Stimulated activated memory B cell treated with anti-CD40 and anti-IgM and Interleukin-4, amounts not matched to agents 10 μg/mL and 1 μg/mL and 100 μg/mL, for 72 hours (primary cell): ENCODE data around the gene GBP6.
"Not testable (repeated sequence)": the region's sequence is repeated elsewhere in the genome, so short reads cannot be mapped to it uniquely, and the experiment has no call there.

Source experiments
- ATAC-seq: fragments of 150-1000 bp; cut with Tn5 transposase; 2 replicates; pipeline ENCODE4 v1.10.0; 2021
- H3K27ac Mint-ChIP-seq: one replicate; pipeline ENCODE4 v1.8.0; 2022; ENCODE audit warnings: mild to moderate bottlenecking, mixed read lengths
- H3K27me3 Mint-ChIP-seq: one replicate; pipeline ENCODE4 v1.8.0; 2022; ENCODE audit warnings: mixed read lengths
- H3K36me3 Mint-ChIP-seq: one replicate; pipeline ENCODE4 v1.8.0; 2022; ENCODE audit warnings: mixed read lengths
- H3K4me1 Mint-ChIP-seq: one replicate; pipeline ENCODE4 v1.8.0; 2022; ENCODE audit warnings: mixed read lengths
- H3K4me3 Mint-ChIP-seq: one replicate; pipeline ENCODE4 v1.8.0; 2022; ENCODE audit warnings: mild to moderate bottlenecking, moderate library complexity, mixed read lengths
- H3K9me3 Mint-ChIP-seq: one replicate; pipeline ENCODE4 v1.8.0; 2022; ENCODE audit warnings: mixed read lengths

GBP6 gene, protein sequence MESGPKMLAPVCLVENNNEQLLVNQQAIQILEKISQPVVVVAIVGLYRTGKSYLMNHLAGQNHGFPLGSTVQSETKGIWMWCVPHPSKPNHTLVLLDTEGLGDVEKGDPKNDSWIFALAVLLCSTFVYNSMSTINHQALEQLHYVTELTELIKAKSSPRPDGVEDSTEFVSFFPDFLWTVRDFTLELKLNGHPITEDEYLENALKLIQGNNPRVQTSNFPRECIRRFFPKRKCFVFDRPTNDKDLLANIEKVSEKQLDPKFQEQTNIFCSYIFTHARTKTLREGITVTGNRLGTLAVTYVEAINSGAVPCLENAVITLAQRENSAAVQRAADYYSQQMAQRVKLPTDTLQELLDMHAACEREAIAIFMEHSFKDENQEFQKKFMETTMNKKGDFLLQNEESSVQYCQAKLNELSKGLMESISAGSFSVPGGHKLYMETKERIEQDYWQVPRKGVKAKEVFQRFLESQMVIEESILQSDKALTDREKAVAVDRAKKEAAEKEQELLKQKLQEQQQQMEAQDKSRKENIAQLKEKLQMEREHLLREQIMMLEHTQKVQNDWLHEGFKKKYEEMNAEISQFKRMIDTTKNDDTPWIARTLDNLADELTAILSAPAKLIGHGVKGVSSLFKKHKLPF

DNA sequence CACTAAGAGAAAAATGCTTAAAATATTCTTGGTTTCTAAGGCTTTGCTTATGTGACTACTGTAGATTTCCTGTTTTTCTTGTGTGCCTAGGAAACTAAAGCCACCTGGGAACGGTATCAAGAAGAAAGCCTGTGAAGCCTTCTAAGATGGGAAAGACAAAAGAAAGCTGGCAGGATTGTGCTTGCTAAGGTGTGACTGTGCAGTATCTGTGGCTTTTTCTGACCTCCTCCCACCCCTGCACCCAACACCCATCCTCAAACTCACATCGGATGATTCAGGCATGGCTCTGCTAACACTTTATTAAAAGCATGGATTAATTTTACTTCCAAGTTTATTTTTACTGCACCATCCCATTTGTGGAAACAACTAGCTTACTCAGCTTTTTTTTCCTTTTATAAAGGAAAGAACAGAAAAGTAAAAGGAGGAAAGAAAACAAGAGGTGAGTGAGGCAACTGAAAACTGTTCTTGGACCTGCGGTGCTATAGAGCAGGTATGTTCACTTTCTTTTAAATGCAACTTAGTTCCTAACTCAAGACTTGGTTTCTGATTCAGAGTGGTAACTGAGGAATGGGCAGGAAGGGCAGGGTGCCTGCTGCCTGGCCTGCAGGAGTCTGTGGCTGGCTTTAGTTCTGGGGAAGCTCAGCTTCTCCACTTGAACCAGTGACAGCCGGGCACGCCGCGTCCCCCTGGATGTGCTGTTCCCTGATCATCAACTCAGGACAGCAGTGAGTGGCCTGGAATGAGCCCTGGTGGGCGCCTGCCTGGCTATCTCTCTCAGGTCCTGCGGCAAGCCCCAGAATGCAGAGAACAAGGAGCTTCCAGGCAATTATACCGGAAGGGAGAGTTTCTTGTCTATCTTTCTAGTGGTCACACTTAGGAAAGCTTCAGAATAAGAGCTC lies at the start of gene GBP6:
GBP6 (plus strand) TSS at position 422 of the 899 bp plus-strand sequence. CDS start 4,493 bp downstream, outside the sequence.
- H3K9me3 Mint-ChIP-seq = no peaks in the 10 kb centered on the region
- ATAC-seq = no peak
- H3K36me3 Mint-ChIP-seq = no peaks in the 10 kb centered on the region
- H3K4me1 Mint-ChIP-seq = peaks cover 8% of the 10 kb centered on the region
- no peak within 1 kb of the TSS for H3K4me3 Mint-ChIP-seq
- no peak within 1 kb of the TSS for H3K27ac Mint-ChIP-seq
- peaks cover 3% of the 10 kb centered on the region for H3K27me3 Mint-ChIP-seq

DNA sequence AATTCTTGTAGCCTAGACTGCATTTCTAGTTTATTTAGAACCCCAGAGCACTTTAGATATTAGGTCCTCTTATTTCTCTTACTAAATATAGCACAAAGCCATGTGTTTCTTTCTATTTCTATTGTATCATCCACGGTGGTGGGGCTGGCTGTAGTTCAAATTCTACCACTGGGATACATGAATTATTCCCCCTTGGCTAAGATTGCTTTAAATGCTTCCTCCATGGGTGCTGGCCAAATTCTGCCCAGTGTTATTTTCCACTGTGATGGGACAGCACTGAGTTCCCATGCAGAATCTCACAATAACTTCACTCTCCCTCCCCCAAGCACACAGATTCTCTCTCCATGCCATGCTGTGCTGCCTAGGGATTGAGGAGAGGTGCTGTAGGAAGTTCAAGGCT lies 41.5 kb upstream of the GBP6 start:
- no peak overlapping the region for H3K4me3 Mint-ChIP-seq
- no peaks in the 10 kb centered on the region for H3K4me1 Mint-ChIP-seq
- no peak for ATAC-seq
- peaks cover 16% of the 10 kb centered on the region for H3K27me3 Mint-ChIP-seq
- peaks cover 4% of the 10 kb centered on the region for H3K36me3 Mint-ChIP-seq
- no peak overlapping the region for H3K27ac Mint-ChIP-seq
- peaks cover 13% of the 10 kb centered on the region for H3K9me3 Mint-ChIP-seq

DNA sequence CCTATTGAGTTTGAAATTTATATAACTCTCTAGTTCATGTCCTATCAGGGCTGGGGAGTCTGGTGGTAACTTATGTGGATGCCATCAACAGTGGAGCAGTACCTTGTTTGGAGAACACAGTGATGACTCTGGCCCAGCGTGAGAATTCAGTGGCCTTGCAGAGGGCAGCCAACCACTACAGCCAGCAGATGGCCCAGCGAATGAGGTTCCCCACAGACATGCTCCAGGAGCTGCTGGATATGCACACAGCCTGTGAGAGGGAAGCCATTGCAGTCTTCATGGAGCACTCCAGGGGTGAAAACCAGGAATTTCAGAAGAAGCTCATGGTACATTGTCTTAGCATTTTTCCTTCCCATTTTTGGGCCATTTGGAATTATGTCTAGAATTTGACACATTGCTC lies 32.0 kb upstream of the GBP6 start:
- H3K4me1 Mint-ChIP-seq = no peaks in the 10 kb centered on the region
- H3K36me3 Mint-ChIP-seq = no peaks in the 10 kb centered on the region
- no peak for ATAC-seq
- no peak overlapping the region for H3K27ac Mint-ChIP-seq
- no peak overlapping the region for H3K4me3 Mint-ChIP-seq
- no peaks in the 10 kb centered on the region for H3K27me3 Mint-ChIP-seq
- no peaks in the 10 kb centered on the region for H3K9me3 Mint-ChIP-seq

DNA sequence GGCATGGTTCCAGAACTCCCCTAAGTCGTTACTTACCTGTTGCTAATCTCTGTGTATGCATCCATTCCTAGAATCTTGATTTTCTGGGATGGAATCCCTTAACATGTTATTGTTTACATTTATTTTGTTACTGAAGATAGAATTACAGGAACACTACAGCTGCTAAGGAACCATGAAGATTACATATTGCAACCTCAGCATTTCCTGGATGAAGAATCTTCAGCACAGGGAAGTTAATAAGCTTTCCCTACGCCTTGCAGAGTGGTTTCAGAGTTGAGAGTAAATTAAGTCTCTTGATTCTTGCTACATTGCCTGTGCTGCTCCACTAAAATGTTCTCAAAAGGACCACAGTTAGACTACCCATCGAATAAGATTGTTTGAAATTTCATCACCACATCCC lies 31.4 kb upstream of the GBP6 start:
- no peaks in the 10 kb centered on the region for H3K36me3 Mint-ChIP-seq
- H3K27me3 Mint-ChIP-seq = no peaks in the 10 kb centered on the region
- H3K4me3 Mint-ChIP-seq = no peak overlapping the region
- H3K4me1 Mint-ChIP-seq = no peaks in the 10 kb centered on the region
- no peaks in the 10 kb centered on the region for H3K9me3 Mint-ChIP-seq
- no peak for ATAC-seq
- H3K27ac Mint-ChIP-seq = no peak overlapping the region

DNA sequence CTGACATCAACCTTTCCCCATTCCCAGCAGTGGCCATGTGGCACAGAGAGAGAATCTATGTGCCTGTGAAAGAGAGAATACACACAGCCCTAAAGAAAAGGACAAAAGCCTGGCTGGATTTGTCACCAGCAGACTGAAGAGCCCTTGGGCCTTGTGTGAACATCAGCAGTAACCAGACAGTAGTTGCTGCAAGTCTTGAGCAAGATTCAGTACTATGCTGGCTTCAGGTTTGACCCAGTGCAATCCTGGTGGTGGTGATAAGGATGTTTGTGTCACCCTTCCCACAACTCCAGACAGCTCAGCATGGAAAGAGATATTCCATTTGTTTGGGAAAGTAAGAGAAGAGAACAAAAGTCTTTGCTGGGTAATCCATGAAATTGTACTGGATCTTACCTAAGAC lies 28.4 kb upstream of the GBP6 start:
- no peak overlapping the region for H3K27ac Mint-ChIP-seq
- no peak for ATAC-seq

DNA sequence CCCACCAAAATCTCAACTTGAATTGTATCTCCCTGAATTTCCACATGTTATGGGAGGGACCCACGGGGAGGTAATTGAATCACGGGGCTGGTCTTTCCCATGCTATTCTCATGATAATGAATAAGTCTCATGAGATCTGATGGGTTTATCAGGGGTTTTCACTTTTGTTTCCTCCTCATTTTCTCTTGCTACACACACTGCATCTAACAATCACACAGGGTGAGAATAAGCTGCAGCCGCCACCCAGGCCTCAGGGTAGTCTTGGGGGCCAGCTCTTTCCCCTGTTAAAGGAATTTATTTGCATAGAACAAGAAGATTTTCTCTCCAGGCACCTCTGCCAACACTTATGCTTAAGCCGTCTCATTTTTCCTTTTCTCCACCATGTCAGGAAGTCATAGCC lies 26.0 kb upstream of the GBP6 start:
- H3K36me3 Mint-ChIP-seq = no peaks in the 10 kb centered on the region
- no peak overlapping the region for H3K27ac Mint-ChIP-seq

More for the DNA sequence above, 28.4 kb upstream of the GBP6 start:
- peaks cover 3% of the 10 kb centered on the region for H3K27me3 Mint-ChIP-seq
- no peaks in the 10 kb centered on the region for H3K36me3 Mint-ChIP-seq
- H3K9me3 Mint-ChIP-seq = no peaks in the 10 kb centered on the region
- H3K4me3 Mint-ChIP-seq = no peak overlapping the region
- no peaks in the 10 kb centered on the region for H3K4me1 Mint-ChIP-seq

DNA sequence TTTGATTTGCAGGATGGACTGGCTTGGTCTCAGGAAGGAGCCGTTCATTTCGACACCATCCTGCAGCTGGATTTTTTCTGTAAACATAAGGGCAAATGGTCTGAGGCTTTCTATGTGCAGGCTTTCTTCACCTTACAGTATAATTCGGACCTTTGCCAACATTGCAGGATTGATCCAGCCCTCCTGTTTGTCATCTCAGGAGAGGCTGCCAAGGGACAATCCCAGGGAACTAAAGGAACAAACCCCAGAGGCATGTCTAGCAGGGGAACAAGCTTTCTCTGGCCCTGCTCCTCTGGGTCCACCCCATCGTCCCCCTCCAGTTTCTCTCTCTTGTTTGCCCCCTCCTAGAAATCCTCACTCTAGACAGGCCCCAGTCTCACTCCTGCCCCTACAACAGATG lies 24.8 kb upstream of the GBP6 start:
- Mint-ChIP-seq H3K27ac (no peak overlapping the region), H3K4me1 (no peaks in the 10 kb centered on the region), H3K36me3 (no peaks in the 10 kb centered on the region), H3K27me3 (peaks cover 8% of the 10 kb centered on the region), H3K4me3 (no peak overlapping the region), H3K9me3 (no peaks in the 10 kb centered on the region)
- ATAC-seq = no peak

More for the DNA sequence above, 26.0 kb upstream of the GBP6 start:
- Mint-ChIP-seq H3K9me3 (no peaks in the 10 kb centered on the region), H3K4me1 (no peaks in the 10 kb centered on the region), H3K4me3 (no peak overlapping the region), H3K27me3 (peaks cover 8% of the 10 kb centered on the region)
- ATAC-seq = no peak

DNA sequence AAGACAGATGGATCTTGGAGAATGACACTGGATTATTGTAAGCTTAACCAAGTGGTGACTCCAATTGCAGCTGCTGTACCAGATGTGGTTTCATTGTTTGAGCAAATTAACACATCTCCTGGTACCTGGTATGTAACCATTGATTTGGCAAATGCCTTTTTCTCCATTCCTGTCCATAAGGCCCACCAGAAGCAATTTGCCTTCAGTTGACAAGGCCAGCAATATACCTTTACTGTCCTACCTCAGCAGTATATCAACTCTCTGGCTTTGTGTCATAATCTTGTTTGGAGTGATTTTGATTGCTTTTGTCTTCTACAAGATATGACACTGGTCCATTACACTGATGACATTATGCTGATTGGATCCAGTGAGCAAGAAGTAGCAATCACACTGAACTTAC lies 18.4 kb upstream of the GBP6 start:
- H3K4me1 Mint-ChIP-seq, H3K9me3 Mint-ChIP-seq, H3K4me3 Mint-ChIP-seq, H3K36me3 Mint-ChIP-seq, H3K27ac Mint-ChIP-seq, ATAC-seq, H3K27me3 Mint-ChIP-seq: not testable (repeated sequence)

DNA sequence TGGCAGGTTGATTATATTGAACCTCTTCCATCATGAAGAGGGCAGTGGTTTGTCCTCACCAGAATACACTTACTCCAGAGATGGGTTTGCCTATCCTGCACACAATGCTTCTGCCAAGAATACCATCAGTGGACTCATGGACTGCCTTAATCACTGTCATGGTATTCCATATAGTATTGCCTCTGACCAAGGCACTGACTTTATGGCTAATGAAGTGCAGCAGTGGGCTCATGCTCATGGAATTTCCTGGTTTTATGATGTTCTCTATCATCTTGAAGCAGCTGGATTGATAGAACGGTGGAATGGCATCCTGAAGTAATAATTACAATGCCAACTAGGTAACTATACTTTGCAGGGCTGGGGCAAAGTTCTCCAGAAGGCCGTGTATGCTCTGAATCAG lies 16.6 kb upstream of the GBP6 start:
- no peak overlapping the region for H3K27ac Mint-ChIP-seq
- peaks cover 4% of the 10 kb centered on the region for H3K9me3 Mint-ChIP-seq
- H3K4me1 Mint-ChIP-seq = no peaks in the 10 kb centered on the region
- no peaks in the 10 kb centered on the region for H3K36me3 Mint-ChIP-seq
- no peaks in the 10 kb centered on the region for H3K27me3 Mint-ChIP-seq
- no peak overlapping the region for H3K4me3 Mint-ChIP-seq
- no peak for ATAC-seq

DNA sequence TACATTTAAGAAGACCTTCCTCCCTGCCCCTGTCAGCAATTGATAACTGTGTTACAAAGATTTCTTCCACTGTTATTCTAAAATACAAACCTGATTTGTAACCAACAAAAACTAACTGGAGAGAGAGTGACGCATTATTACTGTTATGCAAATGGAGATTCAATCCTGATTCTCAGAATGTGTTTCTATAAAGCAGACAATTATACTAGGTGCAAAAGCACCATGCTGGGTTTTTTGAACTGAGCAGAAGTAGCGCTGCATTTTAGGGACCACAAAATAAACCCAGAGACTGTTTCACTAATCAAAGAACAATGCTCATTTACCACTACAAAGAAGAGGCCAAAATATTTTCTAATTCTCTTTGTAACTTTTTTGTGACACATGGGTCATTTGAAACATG lies 13.6 kb upstream of the GBP6 start:
- Mint-ChIP-seq H3K4me3 (no peak overlapping the region), H3K9me3 (no peaks in the 10 kb centered on the region), H3K27me3 (no peaks in the 10 kb centered on the region), H3K27ac (no peak overlapping the region), H3K36me3 (no peaks in the 10 kb centered on the region), H3K4me1 (peaks cover 8% of the 10 kb centered on the region)
- ATAC-seq = no peak

DNA sequence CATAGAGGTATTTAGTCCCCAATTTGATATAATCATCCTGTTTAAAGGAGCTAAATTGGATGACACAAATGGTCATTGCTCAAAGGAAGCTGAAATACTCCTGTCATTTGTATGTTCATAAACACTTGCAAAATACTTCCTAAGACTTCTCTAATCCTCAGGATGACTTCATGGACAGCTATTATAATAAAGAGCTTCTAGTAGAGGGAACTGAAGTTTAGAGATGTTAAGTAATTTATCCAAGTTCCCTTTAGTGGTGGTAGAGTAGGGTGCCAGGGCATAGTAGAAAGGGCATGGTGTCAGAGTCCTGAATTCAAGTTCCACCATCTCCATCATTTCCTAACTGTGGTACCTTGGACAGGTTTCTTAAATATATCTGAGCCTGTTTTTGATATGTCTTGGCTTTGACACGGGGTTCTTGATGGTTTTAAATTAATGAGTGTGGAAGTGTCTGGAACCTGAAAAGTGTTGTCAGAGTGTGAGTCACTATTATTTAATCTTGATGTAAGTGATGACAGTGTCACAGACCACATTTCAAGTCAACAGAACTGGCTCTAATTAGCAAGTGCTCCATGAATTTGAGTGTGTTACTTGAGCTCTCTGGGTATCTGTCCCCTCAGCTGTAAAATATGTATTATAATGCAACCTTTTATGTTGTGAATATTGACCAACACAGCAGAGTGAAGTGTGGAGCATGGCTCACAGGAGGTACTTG lies 12.1 kb upstream of the GBP6 start:
- Mint-ChIP-seq H3K36me3 (no peaks in the 10 kb centered on the region), H3K27me3 (no peaks in the 10 kb centered on the region), H3K27ac (no peak overlapping the region), H3K4me3 (no peak overlapping the region), H3K4me1 (peaks cover 8% of the 10 kb centered on the region), H3K9me3 (no peaks in the 10 kb centered on the region)
- no peak for ATAC-seq

DNA sequence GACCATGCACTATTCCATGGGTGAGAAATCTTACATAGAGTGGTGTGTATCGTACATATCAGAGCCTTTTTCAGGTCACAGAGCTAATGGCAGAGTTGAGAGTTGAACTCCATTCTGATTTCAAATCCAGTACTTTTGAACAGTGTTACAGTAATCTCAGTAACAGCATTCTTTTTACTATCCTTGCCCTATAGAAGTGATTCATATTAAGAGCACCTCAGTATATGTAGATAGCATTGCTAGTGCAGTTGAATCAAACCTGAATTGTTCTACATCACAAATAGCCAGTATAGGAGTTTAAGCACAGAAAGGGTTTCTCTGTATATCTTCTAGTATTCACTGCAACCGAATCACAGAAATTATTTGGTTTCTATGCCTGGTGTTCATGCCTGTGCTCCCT lies 11.4 kb upstream of the GBP6 start:
- no peak overlapping the region for H3K27ac Mint-ChIP-seq
- no peak overlapping the region for H3K4me3 Mint-ChIP-seq
- H3K36me3 Mint-ChIP-seq = no peaks in the 10 kb centered on the region
- peaks cover 13% of the 10 kb centered on the region for H3K4me1 Mint-ChIP-seq
- no peak for ATAC-seq
- no peaks in the 10 kb centered on the region for H3K9me3 Mint-ChIP-seq
- no peaks in the 10 kb centered on the region for H3K27me3 Mint-ChIP-seq

DNA sequence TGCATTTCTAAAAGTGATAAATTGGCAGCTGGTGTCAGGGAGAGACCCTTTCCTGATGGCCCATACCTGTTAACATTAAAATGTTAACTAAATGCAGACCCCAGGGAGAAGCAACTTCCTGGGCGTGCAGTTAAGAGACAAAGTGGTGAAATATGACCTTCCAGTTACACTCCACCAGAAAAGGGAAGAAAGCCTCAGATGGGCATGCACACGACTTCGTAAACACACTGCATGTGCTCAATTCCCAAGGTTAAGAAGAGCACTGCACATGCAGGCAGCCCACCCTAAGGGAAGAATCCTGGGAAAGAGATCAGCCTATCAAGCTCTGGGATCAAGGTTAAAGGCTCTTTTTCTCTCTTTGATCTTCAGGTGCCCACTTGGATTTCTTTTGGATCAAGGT lies 9.7 kb upstream of the GBP6 start:
- Mint-ChIP-seq H3K9me3 (no peaks in the 10 kb centered on the region), H3K36me3 (no peaks in the 10 kb centered on the region), H3K4me3 (no peak overlapping the region), H3K27me3 (no peaks in the 10 kb centered on the region), H3K4me1 (peaks cover 21% of the 10 kb centered on the region), H3K27ac (no peak overlapping the region)
- no peak for ATAC-seq

DNA sequence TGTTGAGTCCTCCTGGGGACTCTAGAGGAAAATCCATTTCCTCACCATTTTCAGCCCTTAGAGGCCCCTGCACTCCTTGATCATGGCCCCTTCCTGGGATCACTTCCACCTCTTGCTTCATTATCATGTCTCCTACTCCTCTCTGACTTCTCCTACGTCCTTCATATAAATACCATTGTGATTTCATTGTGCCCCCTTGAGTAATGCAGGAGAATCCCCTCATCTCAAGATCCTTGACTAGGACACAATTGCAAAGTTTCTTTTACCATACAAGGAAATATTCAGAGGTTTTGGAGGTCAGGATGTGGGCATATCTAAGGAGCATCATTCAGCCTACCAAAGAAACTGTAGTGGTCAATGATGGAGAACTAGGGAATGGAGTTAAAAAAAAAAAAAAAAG lies 8.8 kb upstream of the GBP6 start:
- H3K9me3 Mint-ChIP-seq = no peaks in the 10 kb centered on the region
- no peak overlapping the region for H3K4me3 Mint-ChIP-seq
- H3K4me1 Mint-ChIP-seq = peaks cover 21% of the 10 kb centered on the region
- ATAC-seq = no peak
- H3K36me3 Mint-ChIP-seq = no peaks in the 10 kb centered on the region
- H3K27me3 Mint-ChIP-seq = no peaks in the 10 kb centered on the region
- H3K27ac Mint-ChIP-seq = no peak overlapping the region
